Neural cell (in vitro differentiated cells): ENCODE results near the gene ZNF24. TPM values are rescaled to one million over a fixed set of nuclear protein-coding genes. Genes with fewer than 3 reads are reported as not detected.

Source experiments
- H2AFZ ChIP-seq: fragments of 200-600, 300-800 bp; sonication (generic), shearing (Covaris generic); 2 replicates; pipeline ENCODE4 v1.6.0; 2014; ENCODE audit warnings: low read depth, mild to moderate bottlenecking, antibody characterized with exemption, low read length, moderate library complexity
- H3F3A ChIP-seq: fragments of 200-600 bp; shearing (Covaris generic); 2 replicates; pipeline ENCODE4 v1.6.1; 2016; ENCODE audit warnings: mild to moderate bottlenecking, moderate library complexity, mixed read lengths, antibody characterized with exemption, low read length; ENCODE audit not compliant: insufficient read depth, poor library complexity, severe bottlenecking
- H3K27ac ChIP-seq: fragments of 200-600, 300-800 bp; sonication (generic), shearing (Covaris generic); 2 replicates; pipeline ENCODE4 v1.5.1; 2014; ENCODE audit warnings: mild to moderate bottlenecking, low read length, moderate library complexity
- H3K27me3 ChIP-seq: fragments of 300-800, 200-600 bp; sonication (generic), shearing (Covaris generic); 2 replicates; pipeline ENCODE4 v1.6.0; 2014; ENCODE audit warnings: mild to moderate bottlenecking, low read depth, low read length, moderate library complexity; ENCODE audit not compliant: insufficient read depth
- H3K36me3 ChIP-seq: fragments of 300-800, 200-600 bp; sonication (generic), shearing (Covaris generic); 2 replicates; pipeline ENCODE4 v1.5.1; 2014; ENCODE audit warnings: mild to moderate bottlenecking, antibody characterized with exemption, low read length, moderate library complexity; ENCODE audit not compliant: insufficient read depth
- H3K4me2 ChIP-seq: fragments of 300-800, 200-600 bp; sonication (generic), shearing (Covaris generic); 2 replicates; pipeline ENCODE4 v1.6.0; 2014; ENCODE audit warnings: mild to moderate bottlenecking, low read length
- H3K4me3 ChIP-seq: fragments of 300-800, 200-600 bp; sonication (generic), shearing (Covaris generic); 2 replicates; pipeline ENCODE4 v1.5.1; 2014; ENCODE audit warnings: mild to moderate bottlenecking, low read length, moderate library complexity
- H3K79me2 ChIP-seq: fragments of 200-600 bp; shearing (Covaris generic); replicated peaks from 2 replicates; pipeline ENCODE4 v1.6.0; 2014; ENCODE audit warnings: mild to moderate bottlenecking, low read length, moderate library complexity; ENCODE audit not compliant: insufficient read depth
- H3K9ac ChIP-seq: fragments of 300-800, 200-600 bp; sonication (generic), shearing (Covaris generic); 2 replicates; pipeline ENCODE4 v1.6.1; 2016; ENCODE audit warnings: mild to moderate bottlenecking, low read length, mixed read lengths
- H3K9me2 ChIP-seq: fragments of 200-600 bp; shearing (Covaris generic); 2 replicates; pipeline ENCODE4 v1.6.1; 2016; ENCODE audit warnings: mild to moderate bottlenecking, low read length, mixed read lengths; ENCODE audit not compliant: insufficient read depth
- H3K9me3 ChIP-seq: fragments of 200-600, 300-800 bp; sonication (generic), shearing (Covaris generic); 2 replicates; pipeline ENCODE4 v1.6.1; 2016; ENCODE audit warnings: mild to moderate bottlenecking, mixed run types, low read length, moderate library complexity, mixed read lengths
- H4K20me1 ChIP-seq: fragments of 200-600 bp; shearing (Covaris generic); 2 replicates; pipeline ENCODE4 v1.6.1; 2016; ENCODE audit warnings: mild to moderate bottlenecking, mixed run types; ENCODE audit not compliant: insufficient read depth
- CTCF ChIP-seq: fragments of 450-650 bp; IDR thresholded peaks from 2 replicates; pipeline ENCODE4 v1.5.1; 2014; ENCODE audit warnings: antibody characterized with exemption, mild to moderate bottlenecking, moderate library complexity; ENCODE audit not compliant: poor library complexity, severe bottlenecking
- EP300 ChIP-seq: fragments of 450-650 bp; conservative IDR thresholded peaks from 2 replicates; pipeline ENCODE4 v1.6.1; 2014; ENCODE audit warnings: antibody characterized with exemption, mild to moderate bottlenecking, moderate library complexity; ENCODE audit not compliant: poor library complexity, severe bottlenecking
- EZH2 ChIP-seq: fragments of 200-600, 300-800 bp; shearing (Covaris generic), sonication (generic); IDR thresholded peaks from 2 replicates; pipeline ENCODE4 v1.6.1; 2014; ENCODE audit warnings: antibody characterized with exemption, low read length, borderline replicate concordance, mild to moderate bottlenecking; ENCODE audit not compliant: insufficient read depth, poor library complexity, severe bottlenecking
- MXI1 ChIP-seq: fragments of 450-650 bp; conservative IDR thresholded peaks from 2 replicates; pipeline ENCODE4 v1.6.1; 2014; ENCODE audit warnings: antibody characterized with exemption, mild to moderate bottlenecking; ENCODE audit not compliant: poor library complexity, severe bottlenecking
- POLR2AphosphoS5 ChIP-seq: IDR thresholded peaks from 2 replicates; pipeline ENCODE4 v1.6.1; 2012
- RAD21 ChIP-seq: fragments of 450-650 bp; conservative IDR thresholded peaks from 2 replicates; pipeline ENCODE4 v1.6.1; 2014; ENCODE audit warnings: antibody characterized with exemption, mild to moderate bottlenecking, moderate library complexity
- REST ChIP-seq: IDR thresholded peaks from 2 replicates; pipeline ENCODE4 v1.6.1; 2012; ENCODE audit warnings: borderline replicate concordance
- SMC3 ChIP-seq: fragments of 450-650 bp; conservative IDR thresholded peaks from 2 replicates; pipeline ENCODE4 v1.6.1; 2014; ENCODE audit warnings: antibody characterized with exemption, mild to moderate bottlenecking, moderate library complexity; ENCODE audit not compliant: poor library complexity
- TAF1 ChIP-seq: IDR thresholded peaks from 2 replicates; pipeline ENCODE4 v1.6.1; 2012; ENCODE audit warnings: low read depth
- polyA plus RNA-seq: library from polyadenylated mRNA; depleted of rRNA; stranded (reverse); fragments of >200 nt; gene quantifications from 2 replicates; pipeline ENCODE4 v1.2.3, GENCODE V29; 2014

ZNF24 gene
- polyA plus RNA-seq, 1 donor from 2014 or later, result 46.3 TPM

GRCh38 chr18:35344736-35345459 is 678 bp upstream of the ZNF24 start:
- Histone ChIP-seq H4K20me1 (peaks cover 5% of the 10 kb centered on the region), H3K9ac (peak overlapping the region; percentile 100), H3K36me3 (peaks cover 4% of the 10 kb centered on the region), H3K4me3 (peak overlapping the region; percentile 85), H3F3A (no peaks in the 10 kb centered on the region), H3K9me2 (no peaks in the 10 kb centered on the region), H3K4me2 (peak overlapping the region; percentile 47), H3K79me2 (peaks cover 42% of the 10 kb centered on the region), H3K27me3 (no peaks in the 10 kb centered on the region), H2AFZ (peak overlapping the region; percentile 99), H3K9me3 (no peaks in the 10 kb centered on the region), H3K27ac (peak overlapping the region; percentile 99)
- TF ChIP-seq SMC3 (no peak), REST (peak; percentile 8)

GRCh38 chr18:35343488-35343935 is 708 bp downstream of the ZNF24 start:
- Histone ChIP-seq H3F3A (no peaks in the 10 kb centered on the region), H3K36me3 (peaks cover 5% of the 10 kb centered on the region), H3K4me2 (peak overlapping the region; percentile 62), H3K9me3 (no peaks in the 10 kb centered on the region), H2AFZ (peak overlapping the region; percentile 99), H3K9me2 (no peaks in the 10 kb centered on the region), H3K4me3 (peak overlapping the region; percentile 85), H3K79me2 (peaks cover 53% of the 10 kb centered on the region), H3K27ac (peak overlapping the region; percentile 99), H4K20me1 (peaks cover 5% of the 10 kb centered on the region), H3K27me3 (no peaks in the 10 kb centered on the region), H3K9ac (peak overlapping the region; percentile 100)
- no peak for TF ChIP-seq CTCF
- TF ChIP-seq RAD21, result no peak
- TF ChIP-seq SMC3, result no peak
- TF ChIP-seq EZH2, result no peak
- no peak for TF ChIP-seq POLR2AphosphoS5
- no peak for TF ChIP-seq EP300
- TF ChIP-seq MXI1, result no peak
- TF ChIP-seq TAF1, result no peak
- no peak for TF ChIP-seq REST
